ENCODE data around the gene LRP1B.
"Not testable (repeated sequence)": the region's sequence is repeated elsewhere in the genome, so short reads cannot be mapped to it uniquely, and the experiment has no call there.

LRP1B gene

GRCh38 chr2:140353541-140353940 lies 1777.3 kb downstream of the LRP1B start:
- no peak for DNase-seq

DNA sequence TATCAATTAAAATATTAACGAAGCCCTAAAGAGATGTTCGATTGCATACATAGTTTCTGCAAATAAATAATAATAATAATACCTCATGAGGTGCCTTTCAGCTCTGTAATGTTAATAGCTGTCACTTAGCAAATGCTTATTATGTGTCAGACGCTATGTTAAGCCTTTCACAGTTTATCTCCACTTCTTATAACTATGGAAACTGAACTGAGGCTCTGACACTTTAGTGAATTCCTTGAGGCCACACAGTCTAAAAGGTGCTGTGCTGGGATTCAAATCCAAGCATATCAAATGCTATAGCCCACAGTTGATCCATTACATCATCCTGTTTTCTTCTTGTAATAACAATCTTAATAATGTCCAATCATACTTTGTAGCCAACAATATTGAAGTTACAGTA lies 1779.1 kb downstream of the LRP1B start:
- no peak for DNase-seq

- DNase-seq: no peak
Measured at GRCh38 chr2:140349695-140350094, 1781.1 kb downstream of the LRP1B start.

- no peak for DNase-seq
Measured at GRCh38 chr2:140348826-140349225, 1782.0 kb downstream of the LRP1B start.

- no peak for DNase-seq
Measured at GRCh38 chr2:140344838-140345237, 1786.0 kb downstream of the LRP1B start.

DNA sequence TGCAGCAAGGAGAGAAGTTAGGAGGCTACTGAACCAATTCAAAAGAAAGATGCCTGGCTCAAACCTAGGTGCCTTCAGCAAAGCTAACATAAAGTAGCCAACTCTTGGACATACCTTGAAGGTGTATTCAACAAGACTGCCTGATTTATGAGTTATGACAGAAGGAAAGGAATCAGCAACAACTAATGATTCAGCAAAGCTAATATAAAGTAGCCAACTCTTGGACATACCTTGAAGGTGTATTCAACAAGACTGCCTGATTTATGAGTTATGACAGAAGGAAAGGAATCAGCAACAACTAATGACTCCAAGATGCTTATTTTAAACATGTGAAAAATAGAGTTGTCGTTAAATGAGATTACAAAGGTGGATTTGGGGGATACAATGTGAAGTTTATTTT lies 1786.5 kb downstream of the LRP1B start:
- DNase-seq: not testable (repeated sequence)

DNA sequence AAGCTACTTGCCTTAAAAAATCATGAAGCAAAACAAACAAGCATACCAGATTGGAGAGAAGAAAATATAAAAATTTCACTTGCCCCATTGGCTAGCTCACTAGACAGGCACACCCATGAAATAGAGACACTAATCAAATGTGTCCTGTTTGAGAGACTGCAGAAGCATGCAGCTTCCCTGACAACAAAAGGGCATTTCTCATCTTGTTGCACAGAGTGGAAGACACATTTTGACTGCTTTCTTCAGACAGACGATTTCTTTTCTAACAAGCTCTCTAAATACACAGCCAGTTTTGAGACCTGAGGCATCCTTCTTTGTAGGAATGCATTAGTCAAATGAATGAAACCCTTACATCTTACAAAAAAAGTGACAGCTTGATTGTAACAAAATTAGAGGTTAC lies 1792.0 kb downstream of the LRP1B start:
- DNase-seq: no peak

DNA sequence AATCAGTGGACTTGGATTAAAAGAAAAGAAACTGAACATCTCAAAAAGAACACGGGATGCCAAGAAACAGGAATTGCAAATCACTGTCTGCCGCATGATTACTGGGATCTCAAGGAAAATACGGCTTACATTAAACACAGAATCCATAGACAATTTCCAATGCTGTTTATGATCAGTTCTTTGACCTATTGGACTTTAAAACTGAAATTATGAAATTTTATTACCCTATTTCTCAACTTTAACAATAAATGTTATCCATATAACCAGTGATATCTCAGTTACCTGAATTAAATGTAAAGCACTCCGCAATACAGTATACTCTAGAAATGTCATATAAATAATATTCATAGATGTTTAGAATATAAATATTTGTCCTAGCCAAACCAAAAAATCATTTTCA lies 1793.8 kb downstream of the LRP1B start:
- DNase-seq: no peak

DNA sequence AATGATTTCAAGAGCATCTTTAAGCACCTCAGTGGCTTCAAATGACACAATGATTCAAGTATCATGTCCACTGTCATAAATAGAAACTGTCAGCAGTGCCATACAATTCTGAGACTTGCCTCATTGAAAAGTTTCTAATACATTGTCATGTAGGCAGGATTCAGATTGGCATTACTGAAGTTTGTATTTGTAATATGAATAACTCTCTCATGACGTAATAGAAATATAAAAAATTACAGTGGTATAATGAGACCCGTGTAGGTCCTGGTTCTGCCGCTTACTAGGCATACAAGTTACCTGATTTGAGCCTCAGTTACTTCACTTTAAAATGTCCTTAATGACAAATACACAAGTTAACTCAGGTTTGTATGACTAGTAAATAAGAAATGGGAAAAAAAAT lies 1814.5 kb downstream of the LRP1B start:
- DNase-seq: no peak

- no peak for DNase-seq
Measured at GRCh38 chr2:140311905-140312304, 1818.9 kb downstream of the LRP1B start.

DNA sequence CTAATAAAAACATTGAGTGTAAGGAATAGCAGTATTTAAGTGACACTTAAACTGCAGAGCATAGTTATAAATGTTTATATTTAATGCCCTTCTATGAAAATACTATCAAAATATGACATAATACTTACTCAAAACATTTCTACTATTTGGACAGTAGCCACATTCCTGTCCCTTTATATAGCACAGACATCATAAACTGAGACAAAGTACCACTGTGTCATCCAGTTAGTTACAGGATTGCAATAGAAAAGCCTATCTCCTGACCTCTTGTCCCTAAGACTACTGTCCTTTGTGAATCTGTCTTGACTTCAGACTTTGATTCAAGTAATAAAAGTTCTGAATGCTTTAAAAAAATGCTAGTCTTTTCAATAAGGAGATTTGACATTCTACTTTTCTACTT lies 1822.1 kb downstream of the LRP1B start:
- no peak for DNase-seq

DNA sequence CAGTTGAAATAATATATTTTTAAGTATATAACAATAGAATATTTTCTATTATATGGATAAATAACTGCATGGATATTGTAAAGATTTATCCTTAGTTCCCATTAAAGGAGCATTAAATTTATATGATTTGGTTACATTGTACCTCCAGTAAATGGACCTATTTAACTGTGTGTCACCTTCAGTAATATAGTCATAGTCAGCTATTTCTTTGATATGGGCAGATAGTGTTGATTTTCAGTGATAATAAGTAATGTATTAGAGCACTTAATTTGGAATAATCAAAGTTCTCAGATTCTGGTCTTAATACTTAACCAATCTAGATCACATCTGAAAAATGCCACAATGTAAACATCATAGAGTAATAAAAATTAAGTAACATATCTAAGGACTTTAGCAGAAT lies 1823.3 kb downstream of the LRP1B start:
- no peak for DNase-seq

GRCh38 chr2:140295767-140296166 lies 1835.0 kb downstream of the LRP1B start:
- no peak for DNase-seq

DNA sequence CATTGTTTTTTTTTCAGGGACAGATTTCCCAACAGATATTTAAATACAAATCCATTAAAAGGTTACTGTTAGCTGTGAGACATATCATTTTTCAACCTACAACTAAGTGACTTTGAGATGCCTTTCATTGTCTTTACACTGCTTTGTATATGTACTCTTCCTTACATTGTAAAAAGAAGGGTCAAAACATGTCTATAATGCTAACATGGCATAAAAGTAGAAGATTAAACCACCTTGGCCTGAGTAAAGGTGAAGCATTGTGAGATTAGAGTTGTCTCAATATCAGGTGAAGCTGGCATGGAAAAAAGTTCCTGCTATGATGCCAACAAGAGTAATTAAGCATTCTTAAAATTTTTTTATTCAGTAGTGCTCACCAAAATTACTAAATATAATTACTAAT lies 1842.1 kb downstream of the LRP1B start:
- no peak for DNase-seq

DNA sequence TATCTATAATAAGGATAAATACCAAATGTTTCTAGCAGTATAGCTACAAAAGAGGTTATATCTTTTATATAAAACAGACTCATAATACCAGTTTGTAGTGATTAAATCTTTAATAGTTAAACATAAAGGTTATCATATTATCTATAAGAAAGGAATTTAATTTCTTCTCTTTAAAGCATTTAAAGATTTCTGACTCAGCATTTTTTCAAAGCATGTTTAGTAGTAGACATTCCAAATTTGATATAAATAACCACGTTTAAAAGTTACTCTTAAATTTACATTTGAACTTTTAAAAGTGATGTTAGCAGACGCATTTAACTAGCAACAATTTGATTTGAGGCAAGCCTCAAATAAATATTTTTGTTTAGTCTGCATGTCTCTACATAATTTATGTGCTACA lies 1842.6 kb downstream of the LRP1B start:
- no peak for DNase-seq

- DNase-seq: no peak
Measured at GRCh38 chr2:140286377-140286776, 1844.4 kb downstream of the LRP1B start.

DNA sequence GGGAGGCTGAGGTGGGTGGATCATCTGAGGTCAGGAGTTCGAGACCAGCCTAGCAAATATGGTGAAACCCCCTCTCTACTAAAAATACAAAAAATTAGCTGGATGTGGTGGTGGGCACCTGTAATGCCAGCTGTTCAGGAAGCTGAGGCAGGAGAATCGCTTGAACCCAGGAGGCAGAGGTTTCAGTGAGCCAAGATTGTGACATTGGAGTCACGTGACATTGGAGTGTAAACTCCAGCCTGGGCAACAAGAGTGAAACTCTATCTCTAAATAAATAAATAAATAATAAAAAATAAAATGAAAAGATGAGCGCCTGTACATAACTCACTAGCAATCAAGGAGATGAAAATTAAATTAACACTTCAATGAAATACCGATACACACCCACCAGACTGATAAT lies 1853.5 kb downstream of the LRP1B start:
- not testable (repeated sequence) for DNase-seq

- no peak for DNase-seq
Measured at GRCh38 chr2:140276661-140277060, 1854.2 kb downstream of the LRP1B start.

GRCh38 chr2:140275427-140275826 lies 1855.4 kb downstream of the LRP1B start:
- DNase-seq: no peak

DNA sequence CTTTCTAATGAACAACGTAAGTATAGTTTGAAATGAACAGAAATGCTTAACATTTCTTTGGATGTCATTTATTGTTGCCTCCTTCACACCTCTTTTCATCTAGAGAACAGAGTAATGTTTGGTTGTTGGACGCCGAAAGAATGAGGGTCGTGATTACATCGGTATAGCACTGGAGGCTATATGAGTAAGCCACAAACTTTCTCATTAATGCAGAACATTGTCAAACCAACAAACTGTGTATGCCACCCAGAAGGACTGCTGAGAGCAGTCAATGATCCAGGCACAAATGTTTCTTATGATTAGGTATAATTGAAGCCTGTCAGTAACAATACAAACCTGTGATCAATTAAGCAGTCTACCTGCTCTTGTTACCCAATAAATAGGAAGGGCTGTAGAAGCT lies 1855.9 kb downstream of the LRP1B start:
- DNase-seq: no peak

DNA sequence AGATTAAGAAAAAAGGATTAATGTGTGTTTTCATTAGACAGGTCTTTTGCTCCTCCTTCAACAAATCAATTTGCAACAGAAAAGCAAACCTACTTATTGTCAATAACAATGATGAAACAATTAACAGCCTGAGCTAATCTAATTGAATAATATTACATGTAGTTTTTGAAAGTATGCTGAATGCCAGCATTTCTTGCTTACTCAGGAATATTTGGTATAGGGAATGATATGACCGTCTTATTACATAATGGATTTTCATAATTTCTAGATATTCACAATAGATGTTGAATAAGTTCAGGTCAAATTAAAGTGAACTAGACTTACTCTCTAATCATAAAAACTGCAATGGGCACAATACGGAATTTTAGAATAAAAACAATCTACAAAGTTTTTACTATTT lies 1856.9 kb downstream of the LRP1B start:
- DNase-seq: no peak

GRCh38 chr2:140273408-140273807 lies 1857.4 kb downstream of the LRP1B start:
- DNase-seq: no peak

DNA sequence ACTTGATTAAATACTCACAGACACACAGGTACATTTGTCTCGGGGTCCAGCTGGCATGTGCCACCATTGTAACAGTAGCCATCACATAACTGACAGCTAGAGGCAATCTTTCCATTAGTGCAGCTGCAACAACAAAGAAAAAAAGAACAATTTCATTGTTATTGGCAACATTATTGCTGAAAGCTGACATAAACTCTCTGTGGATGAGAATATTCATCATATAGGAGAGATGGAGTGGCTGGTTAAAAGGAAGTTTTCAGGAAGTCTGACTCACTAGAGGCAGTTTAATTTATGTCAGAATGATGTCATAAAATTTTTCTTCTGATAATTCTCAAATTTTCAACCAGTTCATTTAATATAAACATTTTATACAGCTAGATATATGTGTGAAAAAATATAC lies 1860.6 kb downstream of the LRP1B start:
- no peak for DNase-seq

GRCh38 chr2:140269000-140269399 lies 1861.8 kb downstream of the LRP1B start:
- DNase-seq: no peak

GRCh38 chr2:140262908-140263307 lies 1867.9 kb downstream of the LRP1B start:
- no peak for DNase-seq

- DNase-seq: no peak
Measured at GRCh38 chr2:140257692-140258300, 1873.0 kb downstream of the LRP1B start.

Measured in activated CD4-positive, CD25-positive, alpha-beta regulatory T cell treated with anti-CD3 and anti-CD28 coated beads, Interleukin-2, amount 50 U/mL, for 72 hours (primary cell).